Measurements from ENCODE around the gene CRAMP1. TPM values are rescaled to one million over a fixed set of nuclear protein-coding genes. Genes with fewer than 3 reads are reported as not detected.
"Not testable (repeated sequence)": the region's sequence is repeated elsewhere in the genome, so short reads cannot be mapped to it uniquely, and the experiment has no call there.

CRAMP1 gene
- total RNA-seq, 1 experiment from 2014 or later, result 29.7 TPM

DNA sequence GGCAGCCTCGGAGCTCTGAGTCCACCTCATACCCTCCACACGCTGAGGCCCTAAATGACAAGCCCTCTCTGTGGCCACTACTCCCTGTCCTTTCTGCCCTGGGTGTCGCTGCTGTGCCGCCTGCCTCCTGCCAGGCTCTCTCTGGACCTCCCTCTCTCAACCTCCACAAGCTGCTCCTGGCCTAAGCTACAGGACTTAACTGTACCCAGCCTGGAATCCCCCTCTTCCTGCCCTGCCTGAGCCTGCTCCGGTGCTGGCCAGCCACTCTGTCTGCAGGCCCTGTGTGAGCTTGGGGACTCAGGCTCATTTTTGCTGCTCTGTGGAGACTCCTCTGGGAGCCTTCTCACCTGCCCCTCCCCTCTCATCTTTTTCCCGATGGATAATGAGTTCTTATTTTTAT lies 21.8 kb upstream of the CRAMP1 start:
- no peak for DNase-seq
- no peaks in the 10 kb centered on the region for H3K4me1 Mint-ChIP-seq (ENCODE audit: low read depth, unreplicated experiment)
- intact Hi-C loops (cut with micrococcal nuclease; ENCODE audit: unreplicated experiment), result no loop called here
- H3K27me3 Mint-ChIP-seq (ENCODE audit: unreplicated experiment), result no peaks in the 10 kb centered on the region
- no peak overlapping the region for H3K4me3 Mint-ChIP-seq (ENCODE audit: low read depth, unreplicated experiment)
- H3K9me3 Mint-ChIP-seq (ENCODE audit: low read depth, unreplicated experiment), result no peaks in the 10 kb centered on the region
- H3K36me3 Mint-ChIP-seq (ENCODE audit: insufficient read depth, unreplicated experiment), result peaks cover 13% of the 10 kb centered on the region
- no peak overlapping the region for H3K27ac Mint-ChIP-seq (ENCODE audit: unreplicated experiment)
- no TSS peak for BruUV-seq (replicated peaks)
- CTCF ChIA-PET, result interaction anchor here (0.8 kb wide), 1 partner anchor 21 kb away, joined by 4 read pairs; the partner anchor contains the start of gene IFT140
- TF ChIP-seq, protein P1, sequence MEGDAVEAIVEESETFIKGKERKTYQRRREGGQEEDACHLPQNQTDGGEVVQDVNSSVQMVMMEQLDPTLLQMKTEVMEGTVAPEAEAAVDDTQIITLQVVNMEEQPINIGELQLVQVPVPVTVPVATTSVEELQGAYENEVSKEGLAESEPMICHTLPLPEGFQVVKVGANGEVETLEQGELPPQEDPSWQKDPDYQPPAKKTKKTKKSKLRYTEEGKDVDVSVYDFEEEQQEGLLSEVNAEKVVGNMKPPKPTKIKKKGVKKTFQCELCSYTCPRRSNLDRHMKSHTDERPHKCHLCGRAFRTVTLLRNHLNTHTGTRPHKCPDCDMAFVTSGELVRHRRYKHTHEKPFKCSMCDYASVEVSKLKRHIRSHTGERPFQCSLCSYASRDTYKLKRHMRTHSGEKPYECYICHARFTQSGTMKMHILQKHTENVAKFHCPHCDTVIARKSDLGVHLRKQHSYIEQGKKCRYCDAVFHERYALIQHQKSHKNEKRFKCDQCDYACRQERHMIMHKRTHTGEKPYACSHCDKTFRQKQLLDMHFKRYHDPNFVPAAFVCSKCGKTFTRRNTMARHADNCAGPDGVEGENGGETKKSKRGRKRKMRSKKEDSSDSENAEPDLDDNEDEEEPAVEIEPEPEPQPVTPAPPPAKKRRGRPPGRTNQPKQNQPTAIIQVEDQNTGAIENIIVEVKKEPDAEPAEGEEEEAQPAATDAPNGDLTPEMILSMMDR (IDR thresholded peaks at IDR 0.05; ENCODE audit: unreplicated experiment), result no peak

DNA sequence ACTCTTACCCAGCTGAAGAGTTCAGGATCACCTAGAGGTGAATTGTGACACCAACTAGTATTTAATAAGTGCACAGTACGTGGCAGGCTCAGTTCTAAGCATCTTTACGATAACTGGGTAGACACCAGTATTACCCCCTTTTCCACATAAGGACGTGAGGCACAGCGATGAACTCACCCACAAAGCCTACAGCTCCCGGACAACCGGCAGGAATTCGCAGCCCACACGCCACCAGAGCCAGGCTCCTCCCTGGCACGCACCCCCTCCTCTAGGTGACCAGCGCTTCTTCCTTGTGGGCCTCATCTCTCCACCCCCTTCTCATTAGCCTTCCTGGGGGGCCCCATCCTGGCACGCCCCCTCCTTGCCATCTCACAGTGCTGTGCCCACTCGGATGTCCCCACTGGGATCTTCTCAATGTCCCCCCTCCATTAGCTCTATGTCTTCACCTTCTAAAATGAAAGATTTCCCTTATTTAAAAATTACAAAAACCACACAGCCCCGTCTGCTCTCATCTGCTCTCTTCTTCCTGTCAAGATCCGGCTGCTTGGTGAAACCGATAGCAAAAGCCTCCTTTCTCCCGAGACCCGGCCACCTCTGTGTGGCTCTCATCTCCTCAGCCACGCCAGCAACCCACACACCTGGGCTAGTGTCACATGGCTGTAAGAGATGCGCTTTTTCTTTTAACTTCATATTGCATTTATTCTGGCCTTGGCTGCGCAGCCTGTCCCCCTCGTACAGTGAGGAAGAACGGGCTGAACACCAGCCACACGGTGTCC lies 21.0 kb upstream of the CRAMP1 start:
- TF ChIP-seq, protein P1 (IDR thresholded peaks at IDR 0.05; ENCODE audit: unreplicated experiment), result no peak
- no TSS peak for BruUV-seq (replicated peaks)
- intact Hi-C loops (cut with micrococcal nuclease; ENCODE audit: unreplicated experiment), result no loop called here
- CTCF ChIA-PET, result no interaction called here
- H3K36me3 Mint-ChIP-seq (ENCODE audit: insufficient read depth, unreplicated experiment), result peaks cover 13% of the 10 kb centered on the region
- no peaks in the 10 kb centered on the region for H3K9me3 Mint-ChIP-seq (ENCODE audit: low read depth, unreplicated experiment)
- DNase-seq, result no peak
- no peaks in the 10 kb centered on the region for H3K4me1 Mint-ChIP-seq (ENCODE audit: low read depth, unreplicated experiment)
- H3K4me3 Mint-ChIP-seq (ENCODE audit: low read depth, unreplicated experiment), result no peak overlapping the region
- H3K27ac Mint-ChIP-seq (ENCODE audit: unreplicated experiment), result no peak overlapping the region
- H3K27me3 Mint-ChIP-seq (ENCODE audit: unreplicated experiment), result no peaks in the 10 kb centered on the region

DNA sequence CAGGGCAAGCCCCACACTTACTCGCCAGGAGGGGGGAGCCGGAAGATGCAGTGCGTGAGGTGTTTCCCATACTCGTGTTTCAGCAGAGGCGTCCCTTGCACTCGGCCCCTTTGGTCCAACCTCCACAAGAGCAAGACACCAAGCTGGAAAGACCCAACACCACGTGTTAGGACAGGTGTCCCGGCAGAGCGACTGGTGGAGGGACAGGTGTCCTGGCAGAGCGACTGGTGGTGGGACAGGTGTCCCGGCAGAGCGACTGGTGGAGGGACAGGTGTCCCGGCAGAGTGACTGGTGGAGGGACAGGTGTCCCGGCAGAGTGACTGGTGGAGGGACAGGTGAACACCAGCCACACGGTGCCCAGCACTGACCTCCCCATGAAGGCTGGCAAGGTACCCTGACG lies 19.7 kb upstream of the CRAMP1 start:
- DNase-seq, result no peak
- no peaks in the 10 kb centered on the region for H3K9me3 Mint-ChIP-seq (ENCODE audit: low read depth, unreplicated experiment)
- CTCF ChIA-PET, result no interaction called here
- TF ChIP-seq, protein P1 (IDR thresholded peaks at IDR 0.05; ENCODE audit: unreplicated experiment), result no peak
- no TSS peak for BruUV-seq (replicated peaks)
- H3K36me3 Mint-ChIP-seq (ENCODE audit: insufficient read depth, unreplicated experiment), result peaks cover 10% of the 10 kb centered on the region
- H3K4me1 Mint-ChIP-seq (ENCODE audit: low read depth, unreplicated experiment), result no peaks in the 10 kb centered on the region
- H3K27ac Mint-ChIP-seq (ENCODE audit: unreplicated experiment), result no peak overlapping the region
- H3K27me3 Mint-ChIP-seq (ENCODE audit: unreplicated experiment), result no peaks in the 10 kb centered on the region
- no peak overlapping the region for H3K4me3 Mint-ChIP-seq (ENCODE audit: low read depth, unreplicated experiment)
- intact Hi-C loops (cut with micrococcal nuclease; ENCODE audit: unreplicated experiment), result no loop called here

DNA sequence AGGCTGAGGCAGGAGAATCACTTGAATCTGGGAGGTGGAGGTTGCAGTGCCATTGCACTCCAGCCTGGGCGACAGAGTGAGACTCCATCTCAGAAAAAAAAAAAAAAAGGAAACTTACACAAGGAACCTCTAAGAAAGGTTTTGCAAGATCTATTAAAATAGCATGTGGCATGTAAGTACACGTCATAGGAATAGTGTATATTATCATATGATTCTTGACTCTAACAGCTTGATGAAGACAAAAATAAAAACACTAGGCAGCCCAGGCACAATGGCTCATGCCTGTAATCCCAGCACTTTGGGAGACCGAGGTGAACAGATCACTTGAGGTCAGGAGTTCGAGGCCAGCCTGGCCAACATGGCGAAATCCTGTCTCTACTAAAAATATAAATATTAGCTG lies 16.6 kb upstream of the CRAMP1 start:
- H3K27ac Mint-ChIP-seq (ENCODE audit: unreplicated experiment); BruUV-seq (replicated peaks); intact Hi-C loops (cut with micrococcal nuclease; ENCODE audit: unreplicated experiment); H3K36me3 Mint-ChIP-seq (ENCODE audit: insufficient read depth, unreplicated experiment); H3K4me3 Mint-ChIP-seq (ENCODE audit: low read depth, unreplicated experiment); DNase-seq; H3K4me1 Mint-ChIP-seq (ENCODE audit: low read depth, unreplicated experiment); H3K27me3 Mint-ChIP-seq (ENCODE audit: unreplicated experiment); H3K9me3 Mint-ChIP-seq (ENCODE audit: low read depth, unreplicated experiment): not testable (repeated sequence)
- CTCF ChIA-PET, result interaction anchor here (0.7 kb wide), 1 partner anchor 38 kb away, joined by 4 read pairs; no protein-coding TSS in a partner anchor

DNA sequence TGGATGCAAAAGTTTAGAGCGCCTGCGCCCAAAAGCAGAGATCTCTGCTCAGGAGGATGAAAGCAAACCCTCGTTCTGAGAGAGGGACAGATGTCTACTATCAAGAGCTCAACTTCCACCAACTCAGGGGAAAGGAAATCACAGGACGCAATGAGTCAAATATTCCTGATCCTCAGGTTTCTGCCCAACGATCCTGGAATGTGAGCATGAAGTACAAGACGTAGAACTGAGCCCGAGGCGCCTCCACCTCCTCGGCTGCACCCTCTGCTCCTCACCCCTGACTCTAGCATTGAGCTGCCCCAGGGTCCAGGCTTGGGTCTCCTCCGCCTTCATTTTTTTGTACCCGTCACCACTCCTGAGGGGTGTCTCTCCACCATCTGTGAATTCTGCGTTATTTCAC lies 15.6 kb upstream of the CRAMP1 start:
- Mint-ChIP-seq H3K27ac (ENCODE audit: unreplicated experiment) (no peak overlapping the region), H3K4me1 (ENCODE audit: low read depth, unreplicated experiment) (no peaks in the 10 kb centered on the region), H3K27me3 (ENCODE audit: unreplicated experiment) (no peaks in the 10 kb centered on the region), H3K4me3 (ENCODE audit: low read depth, unreplicated experiment) (no peak overlapping the region), H3K9me3 (ENCODE audit: low read depth, unreplicated experiment) (no peaks in the 10 kb centered on the region), H3K36me3 (ENCODE audit: insufficient read depth, unreplicated experiment) (peaks cover 8% of the 10 kb centered on the region)
- no TSS peak for BruUV-seq (replicated peaks)
- CTCF ChIA-PET, result no interaction called here
- intact Hi-C loops (cut with micrococcal nuclease; ENCODE audit: unreplicated experiment), result no loop called here
- TF ChIP-seq, protein P1 (IDR thresholded peaks at IDR 0.05; ENCODE audit: unreplicated experiment), result no peak
- no peak for DNase-seq
